ENCODE data around the gene SEBOX. TPM values are rescaled to one million over a fixed set of nuclear protein-coding genes. Genes with fewer than 3 reads are reported as not detected.

The SEBOX gene
- total RNA-seq, 2 donors from 2014 or later = not detected

DNA sequence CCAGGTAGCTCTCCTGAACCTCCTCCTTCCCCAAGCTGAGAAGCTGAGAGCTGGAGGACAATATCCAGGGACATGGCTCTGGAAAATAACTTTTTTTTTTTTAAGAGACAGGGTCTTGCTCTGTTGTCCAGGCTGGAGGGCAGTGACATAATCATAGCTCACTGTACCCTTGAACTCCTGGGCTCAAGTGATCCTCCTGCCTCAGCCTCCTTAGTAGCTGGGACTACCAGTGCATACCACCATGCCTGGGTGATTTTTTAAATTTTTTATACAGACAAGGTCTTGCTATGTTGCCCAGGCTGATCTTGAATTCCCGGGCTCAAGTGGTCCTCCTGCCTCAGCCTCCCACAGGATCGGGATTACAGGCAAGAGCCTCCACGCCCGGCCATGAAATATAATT, 34.8 kb upstream of the SEBOX start:
- no peaks in the 10 kb centered on the region for H3K27me3 Mint-ChIP-seq (ENCODE audit: low read depth)
- H3K9me3 Mint-ChIP-seq = no peaks in the 10 kb centered on the region
- peaks cover 7% of the 10 kb centered on the region for H3K4me1 Mint-ChIP-seq (ENCODE audit: low read depth)
- no peak for DNase-seq
- H3K36me3 Mint-ChIP-seq (ENCODE audit: insufficient read depth in 2 of 2) = no peaks in the 10 kb centered on the region
- H3K4me3 Mint-ChIP-seq = no peak overlapping the region
- ATAC-seq (replicated peaks in 1 of 2) = no peak
- H3K27ac Mint-ChIP-seq = no peak overlapping the region

DNA sequence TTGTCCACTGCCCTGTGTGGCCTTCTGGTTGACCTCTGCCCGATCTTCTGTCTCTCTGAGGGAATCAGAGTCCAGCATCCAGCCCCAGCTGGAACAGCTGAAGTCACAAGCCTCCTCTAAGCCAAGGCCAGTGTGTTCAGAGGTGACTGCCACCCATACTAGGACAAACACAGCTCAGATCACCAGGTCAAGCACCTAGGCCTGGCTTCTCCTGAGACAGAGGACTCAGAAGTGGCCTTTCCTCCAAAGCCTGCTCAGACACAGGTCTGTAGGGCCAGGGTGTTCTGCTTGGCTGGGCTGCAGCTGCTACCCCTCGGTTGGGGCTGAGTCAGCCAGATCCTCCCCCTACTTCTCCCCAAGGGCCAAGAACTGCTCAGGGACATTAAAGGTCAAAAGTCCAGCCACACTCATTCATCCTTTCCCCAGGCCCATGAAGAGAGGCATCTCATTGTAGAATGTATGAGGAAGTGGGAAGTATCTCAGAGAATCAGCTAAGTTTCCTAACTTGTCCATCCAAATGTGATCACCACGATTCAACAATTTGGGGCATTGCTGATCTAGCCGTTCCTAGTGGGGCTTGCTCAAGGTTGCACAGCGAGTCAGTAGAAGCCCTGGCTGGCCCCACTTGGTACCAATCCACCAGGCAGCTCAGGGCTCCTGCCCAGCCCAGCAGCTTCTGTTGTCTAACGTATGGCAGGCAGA, 33.4 kb upstream of the SEBOX start:
- no peak for ATAC-seq (replicated peaks in 1 of 2)
- no peak for DNase-seq
- H3K4me3 Mint-ChIP-seq = no peak overlapping the region

GRCh38 chr17:28397687-28398279, 32.8 kb upstream of the SEBOX start:
- ATAC-seq (replicated peaks in 1 of 2) = no peak
- DNase-seq = no peak
- Mint-ChIP-seq H3K27ac (no peak overlapping the region), H3K36me3 (ENCODE audit: insufficient read depth in 2 of 2) (peaks cover 2% of the 10 kb centered on the region in 2 donors), H3K4me1 (ENCODE audit: low read depth) (peaks cover 7% of the 10 kb centered on the region), H3K9me3 (no peaks in the 10 kb centered on the region), H3K4me3 (no peak overlapping the region), H3K27me3 (ENCODE audit: low read depth) (no peaks in the 10 kb centered on the region)

More for the DNA sequence above, 33.4 kb upstream of the SEBOX start:
- Mint-ChIP-seq H3K9me3 (no peaks in the 10 kb centered on the region), H3K36me3 (ENCODE audit: insufficient read depth in 2 of 2) (peaks cover 2% of the 10 kb centered on the region in 2 donors), H3K27me3 (ENCODE audit: low read depth) (no peaks in the 10 kb centered on the region), H3K27ac (no peak overlapping the region), H3K4me1 (ENCODE audit: low read depth) (peaks cover 7% of the 10 kb centered on the region)

DNA sequence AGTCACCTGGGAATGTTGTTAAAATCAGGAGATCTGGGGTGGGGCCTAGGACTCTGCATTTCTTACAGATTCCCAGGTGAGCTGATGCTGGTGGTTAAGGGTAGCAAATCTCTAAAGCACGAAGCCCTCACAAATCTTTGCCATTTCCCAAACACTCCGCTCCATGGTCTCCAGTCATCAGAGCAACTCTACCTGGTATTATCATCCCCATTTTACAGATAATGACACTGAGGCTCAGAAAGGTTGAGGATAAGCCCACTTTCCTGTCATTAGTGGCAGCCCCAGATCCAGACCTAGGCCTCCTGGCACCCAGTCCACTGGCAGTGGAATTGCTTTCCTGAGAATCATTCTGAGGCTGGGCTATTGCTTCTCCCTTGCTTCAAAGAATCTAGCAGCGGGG, 32.3 kb upstream of the SEBOX start:
- H3K4me1 Mint-ChIP-seq (ENCODE audit: low read depth) = peaks cover 7% of the 10 kb centered on the region
- DNase-seq (no peak), ATAC-seq (replicated peaks in 1 of 2) (no peak)
- no peaks in the 10 kb centered on the region for H3K27me3 Mint-ChIP-seq (ENCODE audit: low read depth)
- H3K4me3 Mint-ChIP-seq = no peak overlapping the region
- no peak overlapping the region for H3K27ac Mint-ChIP-seq
- no peaks in the 10 kb centered on the region for H3K9me3 Mint-ChIP-seq
- H3K36me3 Mint-ChIP-seq (ENCODE audit: insufficient read depth in 2 of 2) = peaks cover 2% of the 10 kb centered on the region in 2 donors

DNA sequence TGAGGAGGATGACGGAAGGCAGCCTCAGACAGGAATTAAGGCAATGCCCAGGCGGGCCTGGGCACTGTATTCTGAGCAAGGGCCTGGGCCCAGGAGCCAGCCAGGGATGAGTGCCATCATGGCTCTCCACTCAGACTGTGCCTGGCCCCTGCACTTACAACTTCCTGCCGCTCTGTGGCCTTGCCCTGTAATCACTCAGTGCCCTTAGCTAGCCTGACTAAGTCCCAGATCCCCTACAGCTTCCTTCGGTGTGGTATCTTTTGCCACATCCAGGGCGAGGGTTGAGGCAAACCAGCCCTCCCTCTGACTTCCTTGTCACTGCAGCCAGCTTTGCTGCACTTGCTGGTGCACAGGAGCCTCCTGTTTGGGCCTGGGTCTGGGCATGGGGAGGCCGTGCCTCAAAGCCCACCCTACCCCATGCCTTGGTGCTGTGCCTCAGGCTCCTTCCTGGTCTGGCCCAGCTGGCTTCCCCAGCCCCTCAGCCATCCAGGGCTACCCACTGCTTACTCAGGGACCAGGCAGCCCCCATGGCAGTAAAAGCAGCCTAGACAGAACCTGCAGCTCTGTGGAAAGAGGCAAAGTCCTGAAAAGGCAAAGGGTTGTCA, 31.7 kb upstream of the SEBOX start:
- ATAC-seq (replicated peaks in 1 of 2) (no peak), DNase-seq (no peak)
- H3K36me3 Mint-ChIP-seq (ENCODE audit: insufficient read depth in 2 of 2) = peaks cover 2% of the 10 kb centered on the region in 2 donors
- no peaks in the 10 kb centered on the region for H3K9me3 Mint-ChIP-seq
- H3K27me3 Mint-ChIP-seq (ENCODE audit: low read depth) = no peaks in the 10 kb centered on the region
- H3K27ac Mint-ChIP-seq = no peak overlapping the region
- no peak overlapping the region for H3K4me3 Mint-ChIP-seq
- H3K4me1 Mint-ChIP-seq (ENCODE audit: low read depth) = peaks cover 2% of the 10 kb centered on the region

GRCh38 chr17:28395968-28396367, 31.0 kb upstream of the SEBOX start:
- ATAC-seq (replicated peaks in 1 of 2) = no peak
- no peak overlapping the region for H3K4me3 Mint-ChIP-seq
- peaks cover 2% of the 10 kb centered on the region in 2 donors for H3K36me3 Mint-ChIP-seq (ENCODE audit: insufficient read depth in 2 of 2)
- H3K27me3 Mint-ChIP-seq (ENCODE audit: low read depth) = no peaks in the 10 kb centered on the region
- no peaks in the 10 kb centered on the region for H3K9me3 Mint-ChIP-seq
- H3K4me1 Mint-ChIP-seq (ENCODE audit: low read depth) = no peaks in the 10 kb centered on the region
- no peak for DNase-seq
- H3K27ac Mint-ChIP-seq = no peak overlapping the region

GRCh38 chr17:28395426-28395825, 30.4 kb upstream of the SEBOX start:
- Mint-ChIP-seq H3K27me3 (ENCODE audit: low read depth) (no peaks in the 10 kb centered on the region), H3K4me3 (no peak overlapping the region), H3K9me3 (no peaks in the 10 kb centered on the region), H3K27ac (no peak overlapping the region), H3K36me3 (ENCODE audit: insufficient read depth in 2 of 2) (peaks cover 2 to 3% of the 10 kb centered on the region in 2 donors), H3K4me1 (ENCODE audit: low read depth) (no peaks in the 10 kb centered on the region)
- DNase-seq (no peak), ATAC-seq (replicated peaks in 1 of 2) (no peak)

DNA sequence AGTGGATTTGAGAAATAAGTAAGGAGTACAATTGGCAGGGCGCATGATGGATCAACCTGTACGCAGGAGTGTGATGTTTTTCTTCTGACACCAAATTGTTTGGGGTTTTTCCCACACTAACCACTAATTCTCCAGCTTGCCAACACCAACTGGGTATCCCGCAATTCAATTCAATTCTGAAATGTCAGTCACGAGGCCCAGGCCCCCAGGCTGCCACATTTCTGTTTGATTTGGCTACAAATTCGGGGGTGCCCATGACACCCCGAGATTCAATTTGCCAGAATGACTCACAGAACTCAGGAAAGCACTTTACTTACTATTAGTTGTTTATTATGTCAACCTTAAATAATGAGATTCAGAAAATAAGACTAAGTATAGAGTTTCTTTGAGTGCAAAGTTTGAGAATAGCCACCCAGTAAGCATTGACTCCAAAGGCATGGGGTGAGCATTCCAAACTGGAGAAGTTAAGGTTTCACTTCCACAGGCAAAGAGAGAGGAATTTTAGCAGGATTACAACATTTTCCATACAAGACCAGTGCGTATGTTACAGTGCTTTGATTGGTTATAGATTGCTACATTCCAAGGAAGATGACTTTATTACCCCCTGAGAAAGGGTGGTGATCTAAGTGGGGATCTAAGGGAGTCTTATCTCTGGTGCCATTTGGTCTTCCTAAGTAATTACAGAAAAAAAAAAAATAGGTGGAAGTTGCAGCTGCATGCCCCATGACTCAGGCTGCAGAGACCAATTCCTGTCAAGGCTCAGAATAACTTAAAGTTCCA, 29.5 kb upstream of the SEBOX start:
- no peak for ATAC-seq (replicated peaks in 1 of 2)
- Mint-ChIP-seq H3K9me3 (no peaks in the 10 kb centered on the region), H3K4me3 (no peak overlapping the region), H3K36me3 (ENCODE audit: insufficient read depth in 2 of 2) (peaks cover 2 to 11% of the 10 kb centered on the region in 2 donors), H3K27me3 (ENCODE audit: low read depth) (no peaks in the 10 kb centered on the region), H3K27ac (no peak overlapping the region), H3K4me1 (ENCODE audit: low read depth) (no peaks in the 10 kb centered on the region)
- DNase-seq = no peak

- Mint-ChIP-seq H3K36me3 (ENCODE audit: insufficient read depth in 2 of 2) (peaks cover 2 to 16% of the 10 kb centered on the region in 2 donors), H3K4me3 (no peak overlapping the region), H3K4me1 (ENCODE audit: low read depth) (peaks cover 4% of the 10 kb centered on the region)
These were observed 27.5 kb upstream of the SEBOX start for GRCh38 chr17:28392491-28392890.

DNA sequence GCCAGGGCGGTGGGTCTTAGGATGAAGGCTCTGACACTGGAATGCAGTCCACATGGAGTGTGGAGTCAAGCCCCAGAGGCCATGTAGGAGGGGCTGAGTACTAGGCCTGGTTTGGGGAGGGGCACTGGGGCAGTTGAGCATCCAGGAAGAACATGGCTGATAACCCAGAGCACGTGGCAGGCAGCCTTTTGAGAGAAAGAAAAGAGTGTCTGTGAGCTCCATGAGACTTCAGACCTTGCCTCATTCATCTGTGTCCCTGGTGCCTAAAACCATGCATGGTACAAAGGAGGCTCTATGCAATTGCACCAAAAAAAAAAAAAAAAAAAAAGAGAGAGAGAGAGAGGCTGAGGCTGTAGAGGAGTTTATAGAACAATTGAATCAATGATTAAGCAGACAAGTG, 26.4 kb upstream of the SEBOX start:
- ATAC-seq (replicated peaks in 1 of 2) (no peak), DNase-seq (no peak)
- H3K36me3 Mint-ChIP-seq (ENCODE audit: insufficient read depth in 2 of 2) = peaks cover 2 to 16% of the 10 kb centered on the region in 2 donors
- no peak overlapping the region for H3K4me3 Mint-ChIP-seq
- H3K27me3 Mint-ChIP-seq (ENCODE audit: low read depth) = no peaks in the 10 kb centered on the region
- H3K9me3 Mint-ChIP-seq = no peaks in the 10 kb centered on the region
- H3K4me1 Mint-ChIP-seq (ENCODE audit: low read depth) = peaks cover 6% of the 10 kb centered on the region
- H3K27ac Mint-ChIP-seq = no peak overlapping the region

More at GRCh38 chr17:28392491-28392890, 27.5 kb upstream of the SEBOX start:
- no peak for DNase-seq
- no peak for ATAC-seq (replicated peaks in 1 of 2)
- Mint-ChIP-seq H3K9me3 (no peaks in the 10 kb centered on the region), H3K27ac (no peak overlapping the region), H3K27me3 (ENCODE audit: low read depth) (no peaks in the 10 kb centered on the region)

DNA sequence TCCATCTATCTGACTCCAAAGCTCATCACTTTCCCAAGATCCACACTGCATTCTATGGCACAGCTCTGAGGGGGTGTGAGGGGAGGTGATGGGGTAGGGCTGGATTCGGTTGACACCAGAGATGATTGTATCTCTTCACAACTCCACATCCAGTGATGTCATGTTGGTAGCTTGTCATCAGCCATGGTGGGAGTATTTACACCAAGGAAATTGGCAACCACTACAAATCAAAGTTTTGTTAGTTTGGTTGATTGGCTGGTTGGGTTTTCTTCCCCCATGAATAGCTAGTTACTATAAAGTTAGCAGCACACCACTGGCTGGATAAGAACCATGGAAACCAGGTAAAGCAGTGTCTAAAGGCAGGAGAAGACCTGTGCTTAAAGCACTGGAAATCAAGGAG, 26.0 kb upstream of the SEBOX start:
- peaks cover 2 to 16% of the 10 kb centered on the region in 2 donors for H3K36me3 Mint-ChIP-seq (ENCODE audit: insufficient read depth in 2 of 2)
- no peaks in the 10 kb centered on the region for H3K27me3 Mint-ChIP-seq (ENCODE audit: low read depth)
- DNase-seq (no peak), ATAC-seq (replicated peaks in 1 of 2) (no peak)
- no peak overlapping the region for H3K4me3 Mint-ChIP-seq
- H3K27ac Mint-ChIP-seq = no peak overlapping the region
- peaks cover 6% of the 10 kb centered on the region for H3K4me1 Mint-ChIP-seq (ENCODE audit: low read depth)
- H3K9me3 Mint-ChIP-seq = no peaks in the 10 kb centered on the region

- Mint-ChIP-seq H3K36me3 (ENCODE audit: insufficient read depth in 2 of 2) (peaks cover 2 to 16% of the 10 kb centered on the region in 2 donors), H3K27me3 (ENCODE audit: low read depth) (no peaks in the 10 kb centered on the region), H3K4me1 (ENCODE audit: low read depth) (peaks cover 10% of the 10 kb centered on the region), H3K27ac (no peak overlapping the region), H3K4me3 (no peak overlapping the region), H3K9me3 (no peaks in the 10 kb centered on the region)
- DNase-seq (no peak), ATAC-seq (replicated peaks in 1 of 2) (no peak)
These were observed 25.6 kb upstream of the SEBOX start for GRCh38 chr17:28390563-28390962.

GRCh38 chr17:28390141-28390540, 25.1 kb upstream of the SEBOX start:
- no peaks in the 10 kb centered on the region for H3K9me3 Mint-ChIP-seq
- H3K27ac Mint-ChIP-seq = no peak overlapping the region
- peaks cover 2 to 16% of the 10 kb centered on the region in 2 donors for H3K36me3 Mint-ChIP-seq (ENCODE audit: insufficient read depth in 2 of 2)
- peaks cover 14% of the 10 kb centered on the region for H3K4me1 Mint-ChIP-seq (ENCODE audit: low read depth)
- H3K27me3 Mint-ChIP-seq (ENCODE audit: low read depth) = no peaks in the 10 kb centered on the region
- no peak overlapping the region for H3K4me3 Mint-ChIP-seq
- no peak for DNase-seq
- ATAC-seq (replicated peaks in 1 of 2) = no peak
